SHP77 (cell line): ENCODE measurements around the gene CD180.
"Not testable (repeated sequence)": the region's sequence is repeated elsewhere in the genome, so short reads cannot be mapped to it uniquely, and the experiment has no call there.

Experiments
- DNase-seq, 2 experiments: peaks; one replicate each; lab custom pipeline; 2025; lab: John Stamatoyannopoulos, UW

CD180 gene

DNA sequence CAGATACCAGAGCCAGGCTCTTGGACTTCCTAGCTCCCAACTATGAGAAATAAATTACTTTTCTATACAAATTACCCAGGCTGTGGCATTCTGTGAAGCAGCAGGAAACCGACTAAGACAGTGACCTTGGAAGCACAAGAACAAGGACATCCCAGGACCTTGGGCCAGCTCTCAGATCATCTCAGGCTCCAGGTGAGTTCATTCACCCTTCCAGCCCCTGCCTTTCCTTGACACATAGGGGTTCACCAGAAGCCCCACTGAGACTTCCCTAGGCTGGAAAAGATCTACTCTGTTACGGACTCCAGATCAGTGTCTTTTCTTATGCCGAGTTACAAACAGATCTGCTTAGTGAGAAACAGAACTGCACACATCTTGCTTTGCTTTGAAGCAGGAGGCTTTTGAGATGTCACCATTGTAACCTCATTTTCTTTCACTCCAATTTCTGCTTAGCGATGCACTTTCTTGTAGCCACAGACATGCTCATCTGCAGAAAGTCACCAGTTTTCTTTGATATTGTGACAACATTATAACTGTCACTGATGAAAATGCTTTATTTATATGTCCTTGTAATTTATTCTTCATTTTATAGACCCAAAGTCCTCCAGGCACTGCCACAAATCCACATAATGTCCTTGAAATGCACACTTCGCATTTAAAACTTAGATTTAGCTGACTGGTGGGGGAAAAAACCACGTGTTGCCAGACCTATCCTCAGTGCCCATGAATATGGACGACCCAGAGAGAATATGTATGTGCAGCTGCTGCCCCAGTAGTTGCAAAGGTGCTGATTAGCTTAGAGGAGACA lies 8.1 kb downstream of the CD180 start:
- no peak for DNase-seq

GRCh38 chr5:67187006-67187715 lies 9.4 kb downstream of the CD180 start:
- DNase-seq = no peak

- no peak for DNase-seq
Measured at GRCh38 chr5:67183859-67184258, 12.7 kb downstream of the CD180 start.

DNA sequence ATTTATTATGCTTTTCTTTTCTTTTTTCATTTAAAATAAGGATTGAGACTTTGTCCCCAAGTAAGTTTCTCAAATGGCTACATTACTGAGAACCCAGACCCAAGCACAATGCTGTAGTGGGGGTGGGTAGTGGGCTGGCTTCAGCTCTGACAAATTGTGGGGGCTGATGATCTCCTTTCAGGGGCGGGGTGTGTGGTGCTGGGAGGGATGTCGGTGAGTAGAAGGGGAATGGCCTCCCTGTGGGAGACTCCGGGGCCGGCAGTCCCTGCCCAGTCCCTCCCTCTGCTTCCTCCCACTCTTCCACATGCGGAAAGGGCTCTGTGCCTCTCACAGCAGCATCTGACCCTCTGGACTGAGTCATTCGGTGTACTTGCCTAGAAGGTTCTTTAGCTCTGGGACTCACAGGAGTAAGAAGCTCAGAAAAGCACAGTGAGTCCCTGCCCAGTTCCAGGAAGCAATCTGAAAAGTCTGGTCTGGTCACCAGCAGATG lies 14.3 kb downstream of the CD180 start:
- no peak for DNase-seq

- DNase-seq = no peak
Measured at GRCh38 chr5:67181648-67182221, 14.9 kb downstream of the CD180 start.

GRCh38 chr5:67179697-67180361 lies 16.8 kb downstream of the CD180 start:
- DNase-seq = no peak

DNA sequence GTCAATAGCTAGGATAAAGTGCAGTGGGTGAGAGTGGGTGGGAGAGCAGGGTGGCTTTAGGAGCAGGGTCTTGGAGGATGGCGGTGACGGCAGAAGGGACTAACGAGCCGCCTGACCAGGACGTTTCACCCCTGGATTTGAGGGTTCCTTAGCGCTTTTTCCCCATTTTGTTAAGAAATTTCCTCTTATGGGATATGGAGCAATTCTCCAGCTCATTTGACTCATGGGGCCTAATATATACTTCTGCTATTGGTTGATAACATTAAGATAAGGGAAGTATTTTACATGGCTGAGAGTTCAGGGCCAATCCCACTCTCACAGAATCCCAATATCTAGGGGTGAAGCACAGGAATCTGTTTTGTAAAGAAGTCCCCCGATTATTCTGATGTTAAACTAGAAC lies 17.6 kb downstream of the CD180 start:
- DNase-seq = no peak

DNA sequence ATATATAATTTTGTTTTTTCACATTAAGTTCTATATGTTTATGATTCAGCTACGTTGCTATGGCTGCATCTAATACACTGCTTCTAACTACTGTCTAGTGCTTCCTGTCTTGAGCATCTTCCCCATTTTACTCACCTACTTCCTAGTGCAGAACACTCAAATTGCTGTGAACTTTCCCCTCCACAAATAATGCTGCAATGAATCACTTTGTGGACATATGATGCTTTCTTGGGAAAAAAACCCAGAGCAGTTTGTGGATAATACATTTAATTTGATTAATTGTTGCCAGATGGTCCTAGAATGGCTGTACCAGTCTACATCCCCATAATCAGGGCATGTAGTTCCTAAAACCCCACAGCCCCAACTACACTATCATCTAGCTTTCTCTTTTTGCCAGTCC lies 18.5 kb downstream of the CD180 start:
- DNase-seq = no peak

- no peak for DNase-seq
Measured at GRCh38 chr5:67176936-67177335, 19.7 kb downstream of the CD180 start.

DNA sequence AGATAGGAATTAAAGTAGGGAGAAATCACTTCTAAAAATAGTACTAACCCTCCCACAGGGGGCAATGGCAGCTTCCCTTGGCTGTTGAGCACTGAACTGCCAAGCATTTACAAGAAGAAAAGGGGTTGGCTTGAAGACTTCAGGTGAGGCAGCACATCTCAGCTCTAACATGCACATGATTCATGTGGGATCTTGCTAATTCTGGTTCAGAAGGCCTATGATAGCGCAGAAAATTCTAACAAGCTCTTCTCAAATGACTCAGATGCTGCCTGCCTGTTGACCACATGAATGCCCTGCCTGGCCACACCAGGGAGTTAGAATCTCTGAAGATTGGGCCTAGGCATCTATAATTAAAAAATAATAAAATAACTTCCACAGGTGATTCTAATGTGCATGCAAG lies 22.6 kb downstream of the CD180 start:
- no peak for DNase-seq

DNA sequence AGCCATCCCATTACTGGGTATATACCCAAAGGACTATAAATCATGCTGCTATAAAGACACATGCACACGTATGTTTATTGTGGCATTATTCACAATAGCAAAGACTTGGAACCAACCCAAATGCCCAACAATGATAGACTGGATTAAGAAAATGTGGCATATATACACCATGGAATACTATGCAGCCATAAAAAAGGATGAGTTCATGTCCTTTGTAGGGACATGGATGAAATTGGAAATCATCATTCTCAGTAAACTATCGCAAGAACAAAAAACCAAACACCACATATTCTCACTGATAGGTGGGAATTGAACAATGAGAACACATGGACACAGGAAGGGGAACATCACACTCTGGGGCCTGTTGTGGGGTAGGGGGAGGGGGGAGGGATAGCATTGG lies 23.2 kb downstream of the CD180 start:
- not testable (repeated sequence) for DNase-seq

- DNase-seq = no peak
Measured at GRCh38 chr5:67170767-67171166, 25.8 kb downstream of the CD180 start.

DNA sequence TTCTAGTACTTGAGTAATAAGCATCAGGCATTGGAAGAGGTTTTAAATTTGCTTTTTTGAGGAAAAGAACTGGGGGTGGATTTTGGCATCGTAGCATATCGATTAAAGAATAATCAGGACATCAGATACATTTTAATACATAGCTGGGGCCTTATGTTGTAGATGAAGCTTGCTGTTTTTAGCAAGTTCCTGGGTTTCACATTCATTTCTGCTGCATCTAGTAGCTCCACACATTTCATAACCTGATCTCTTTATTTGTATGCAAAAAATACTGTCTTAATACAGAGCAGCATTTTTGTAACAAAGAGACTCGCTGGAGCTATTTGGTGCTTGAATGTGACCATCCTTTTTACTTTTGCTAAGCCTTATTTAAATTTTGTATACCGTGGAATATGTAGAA lies 28.5 kb downstream of the CD180 start:
- DNase-seq = no peak

DNA sequence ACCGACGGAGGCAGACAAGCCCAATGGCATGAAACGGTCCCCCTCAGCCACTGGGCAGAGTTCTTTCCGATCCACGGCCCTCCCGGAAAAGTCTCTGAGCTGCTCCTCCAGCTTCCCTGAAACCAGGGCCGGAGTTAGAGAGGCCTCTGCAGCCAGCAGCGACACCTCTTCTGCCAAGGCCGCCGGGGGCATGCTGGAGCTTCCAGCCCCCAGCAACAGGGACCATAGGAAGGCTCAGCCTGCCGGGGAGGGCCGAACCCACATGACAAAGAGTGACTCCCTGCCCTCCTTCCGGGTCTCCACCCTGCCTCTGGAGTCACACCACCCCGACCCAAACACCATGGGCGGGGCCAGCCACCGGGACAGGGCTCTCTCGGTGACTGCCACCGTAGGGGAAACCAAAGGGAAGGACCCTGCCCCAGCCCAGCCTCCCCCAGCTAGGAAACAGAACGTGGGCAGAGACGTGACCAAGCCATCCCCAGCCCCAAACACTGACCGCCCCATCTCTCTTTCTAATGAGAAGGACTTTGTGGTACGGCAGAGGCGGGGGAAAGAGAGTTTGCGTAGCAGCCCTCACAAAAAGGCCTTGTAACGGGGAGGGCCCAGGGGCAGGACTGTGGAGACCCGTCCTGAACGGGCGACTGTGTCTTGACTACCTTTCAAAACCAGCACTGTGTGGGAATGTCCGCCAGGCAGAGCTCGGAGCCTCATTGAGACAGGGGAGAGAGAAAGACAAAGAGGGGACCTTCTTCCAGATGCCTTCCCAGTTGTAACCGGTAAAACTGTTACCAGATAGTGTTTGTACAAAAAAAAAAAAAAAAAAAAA lies 29.9 kb downstream of the CD180 start:
- DNase-seq = no peak

DNA sequence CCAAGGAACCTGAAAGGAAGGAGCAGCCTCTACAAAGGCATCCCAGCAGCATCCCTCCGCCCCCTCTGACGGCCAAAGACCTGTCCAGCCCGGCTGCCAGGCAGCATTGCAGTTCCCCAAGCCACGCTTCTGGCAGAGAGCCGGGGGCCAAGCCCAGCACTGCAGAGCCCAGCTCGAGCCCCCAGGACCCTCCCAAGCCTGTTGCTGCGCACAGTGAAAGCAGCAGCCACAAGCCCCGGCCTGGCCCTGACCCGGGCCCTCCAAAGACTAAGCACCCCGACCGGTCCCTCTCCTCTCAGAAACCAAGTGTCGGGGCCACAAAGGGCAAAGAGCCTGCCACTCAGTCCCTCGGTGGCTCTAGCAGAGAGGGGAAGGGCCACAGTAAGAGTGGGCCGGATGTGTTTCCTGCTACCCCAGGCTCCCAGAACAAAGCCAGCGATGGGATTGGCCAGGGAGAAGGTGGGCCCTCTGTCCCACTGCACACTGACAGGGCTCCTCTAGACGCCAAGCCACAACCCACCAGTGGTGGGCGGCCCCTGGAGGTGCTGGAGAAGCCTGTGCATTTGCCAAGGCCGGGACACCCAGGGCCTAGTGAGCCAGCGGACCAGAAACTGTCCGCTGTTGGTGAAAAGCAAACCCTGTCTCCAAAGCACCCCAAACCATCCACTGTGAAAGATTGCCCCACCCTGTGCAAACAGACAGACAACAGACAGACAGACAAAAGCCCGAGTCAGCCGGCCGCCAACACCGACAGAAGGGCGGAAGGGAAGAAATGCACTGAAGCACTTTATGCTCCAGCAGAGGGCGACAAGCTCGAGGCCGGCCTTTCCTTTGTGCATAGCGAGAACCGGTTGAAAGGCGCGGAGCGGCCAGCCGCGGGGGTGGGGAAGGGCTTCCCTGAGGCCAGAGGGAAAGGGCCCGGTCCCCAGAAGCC lies 30.8 kb downstream of the CD180 start:
- DNase-seq = no peak

DNA sequence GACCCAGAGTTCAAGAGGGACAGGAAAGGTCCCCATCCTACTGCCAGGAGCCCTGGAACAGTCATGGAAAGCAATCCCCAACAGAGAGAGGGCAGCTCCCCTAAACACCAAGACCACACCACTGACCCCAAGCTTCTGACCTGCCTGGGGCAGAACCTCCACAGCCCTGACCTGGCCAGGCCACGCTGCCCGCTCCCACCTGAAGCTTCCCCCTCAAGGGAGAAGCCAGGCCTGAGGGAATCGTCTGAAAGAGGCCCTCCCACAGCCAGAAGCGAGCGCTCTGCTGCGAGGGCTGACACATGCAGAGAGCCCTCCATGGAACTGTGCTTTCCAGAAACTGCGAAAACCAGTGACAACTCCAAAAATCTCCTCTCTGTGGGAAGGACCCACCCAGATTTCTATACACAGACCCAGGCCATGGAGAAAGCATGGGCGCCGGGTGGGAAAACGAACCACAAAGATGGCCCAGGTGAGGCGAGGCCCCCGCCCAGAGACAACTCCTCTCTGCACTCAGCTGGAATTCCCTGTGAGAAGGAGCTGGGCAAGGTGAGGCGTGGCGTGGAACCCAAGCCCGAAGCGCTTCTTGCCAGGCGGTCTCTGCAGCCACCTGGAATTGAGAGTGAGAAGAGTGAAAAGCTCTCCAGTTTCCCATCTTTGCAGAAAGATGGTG lies 31.6 kb downstream of the CD180 start:
- no peak for DNase-seq

GRCh38 chr5:67163863-67164595 lies 32.6 kb downstream of the CD180 start:
- DNase-seq = no peak

GRCh38 chr5:67163231-67163756 lies 33.3 kb downstream of the CD180 start:
- no peak for DNase-seq

- DNase-seq = no peak
Measured at GRCh38 chr5:67161767-67162166, 34.8 kb downstream of the CD180 start.
